CD4-positive, alpha-beta T cell treated with Interleukin-15 for 1 hour (primary cell): ENCODE data around the gene UBL3.
A peak's percentile ranks its signal among the peaks of the same experiment; 100 is the strongest.

Experiments
- DNase-seq: peaks from one replicate; pipeline ENCODE4 v3.0.0-alpha.2; 2020

UBL3 gene, protein sequence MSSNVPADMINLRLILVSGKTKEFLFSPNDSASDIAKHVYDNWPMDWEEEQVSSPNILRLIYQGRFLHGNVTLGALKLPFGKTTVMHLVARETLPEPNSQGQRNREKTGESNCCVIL

DNA sequence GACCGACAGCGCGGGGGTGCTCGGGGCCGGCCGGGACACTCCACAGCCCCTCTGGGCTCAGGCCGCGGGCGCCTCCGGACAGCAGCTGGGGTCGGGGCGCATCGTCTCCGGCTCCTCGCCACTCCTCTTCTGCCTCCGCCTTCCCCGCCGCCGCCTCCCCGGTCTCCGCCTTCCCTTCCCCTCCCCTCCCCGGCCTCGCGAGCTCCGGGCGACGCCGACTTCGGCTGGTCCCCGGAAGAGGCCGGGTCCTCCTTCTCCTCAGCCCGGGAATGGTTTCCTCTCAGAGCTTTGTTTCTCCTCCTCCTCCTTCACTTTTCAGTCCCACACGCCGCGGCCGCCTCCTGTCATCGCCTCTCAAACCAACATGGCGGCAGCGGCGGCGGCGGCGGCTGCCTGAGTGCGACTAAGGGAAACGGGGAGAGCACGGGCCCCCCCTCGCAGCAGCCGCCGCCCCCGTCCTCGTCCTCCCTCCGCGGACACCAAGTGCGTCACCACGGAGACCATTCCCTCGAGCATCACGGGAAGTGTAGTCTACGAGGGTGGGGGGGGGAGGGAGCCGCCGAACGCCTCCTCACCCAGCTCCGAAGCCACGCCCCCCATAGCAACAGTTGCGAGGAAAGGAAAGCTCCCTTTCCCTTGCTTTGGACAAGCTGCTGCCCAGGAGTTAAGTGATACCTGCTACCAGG is at the start of gene UBL3:
TSS of gene UBL3 (minus strand) at position 405 of the 686 bp plus-strand sequence. CDS start 1,079 bp downstream, outside the sequence.
- peak; percentile 95 for DNase-seq

GRCh38 chr13:29897102-29897501 is 46.7 kb upstream of the UBL3 start:
- no peak for DNase-seq

- no peak for DNase-seq
Measured at GRCh38 chr13:29893438-29893837, 43.0 kb upstream of the UBL3 start.

GRCh38 chr13:29892151-29892550 is 41.7 kb upstream of the UBL3 start:
- no peak for DNase-seq

DNA sequence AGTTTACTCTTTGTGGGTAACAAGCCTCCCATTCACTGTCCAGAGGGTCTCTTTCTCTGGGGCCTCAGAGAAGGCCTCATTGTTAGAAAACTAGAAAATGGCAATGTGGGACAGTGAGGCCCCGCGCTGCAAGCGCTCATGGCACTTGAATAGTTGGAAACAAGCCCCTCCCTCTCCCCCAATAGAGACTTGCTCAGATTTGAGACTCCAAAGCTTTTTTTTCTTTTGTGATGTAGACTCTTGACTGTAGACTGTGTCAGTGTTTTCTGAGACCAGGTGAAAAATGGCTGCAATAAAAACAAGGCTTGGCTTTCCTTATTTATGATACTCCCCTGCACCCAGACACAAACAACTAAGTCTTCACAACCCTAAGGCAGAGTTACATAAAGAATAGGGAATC is 38.7 kb upstream of the UBL3 start:
- DNase-seq: no peak

- DNase-seq: no peak
Measured at GRCh38 chr13:29888306-29888705, 37.9 kb upstream of the UBL3 start.

DNA sequence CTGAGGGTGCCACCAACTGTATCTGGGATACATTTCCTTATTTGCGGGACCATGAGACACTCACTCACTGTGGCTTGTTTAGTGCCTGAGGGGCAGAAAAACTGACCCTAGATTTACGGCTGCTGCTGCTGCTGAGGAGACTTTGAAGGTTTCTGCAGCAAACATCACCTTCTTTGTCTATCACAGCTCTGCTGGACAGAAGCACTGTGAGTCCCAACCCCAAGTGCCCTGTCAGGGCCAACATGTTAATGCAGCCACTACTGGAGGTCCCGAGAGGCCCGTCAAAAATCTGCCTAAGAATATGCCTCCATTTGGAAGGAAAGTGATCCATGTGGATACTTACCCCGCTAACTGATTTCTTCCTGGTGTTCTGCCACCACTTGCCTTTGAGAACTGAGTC is 37.3 kb upstream of the UBL3 start:
- DNase-seq: no peak

DNA sequence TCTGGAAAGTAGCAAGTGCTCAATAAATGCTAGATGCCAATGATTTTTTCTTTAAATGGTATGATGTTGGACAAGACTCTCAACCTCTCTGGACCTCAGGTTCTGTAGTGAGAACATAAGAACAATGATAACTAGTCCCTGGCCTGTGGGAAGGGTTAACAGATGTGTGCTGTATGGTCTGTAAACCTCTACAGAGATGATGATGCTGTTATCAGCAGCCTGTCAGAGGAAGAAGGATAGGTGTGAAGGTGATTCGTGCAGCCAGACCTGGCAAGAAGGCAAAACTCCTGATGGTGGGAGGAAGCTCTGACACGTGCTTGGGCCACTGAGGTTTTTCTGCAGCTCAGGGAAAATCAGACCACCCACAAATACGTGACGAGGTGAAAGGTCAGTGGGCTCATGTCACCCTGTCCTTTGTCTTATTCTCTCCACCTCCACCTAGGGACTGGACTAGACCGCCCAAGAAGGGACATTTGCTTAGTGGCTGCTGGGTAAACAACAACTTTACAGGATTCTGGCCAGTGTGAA is 36.7 kb upstream of the UBL3 start:
- DNase-seq: no peak

GRCh38 chr13:29886446-29886845 is 36.0 kb upstream of the UBL3 start:
- no peak for DNase-seq

DNA sequence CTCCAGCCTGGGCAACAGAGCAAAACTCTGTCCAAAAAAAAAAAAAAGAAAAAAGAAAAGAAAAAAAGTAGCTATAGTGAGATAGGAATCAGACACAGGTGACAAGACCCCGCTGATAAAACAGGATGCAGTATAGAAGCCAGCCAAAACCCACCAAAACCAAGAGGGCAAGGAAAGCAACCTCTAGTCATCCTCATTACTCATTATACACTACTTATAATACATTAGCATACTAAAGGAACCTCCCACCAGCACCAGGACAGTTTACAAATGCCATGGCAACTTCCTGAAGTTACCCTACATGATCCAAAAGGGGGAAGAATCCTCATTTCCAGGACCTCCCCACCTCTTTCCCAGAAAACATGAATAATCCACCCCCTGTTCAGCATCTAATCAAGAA is 35.6 kb upstream of the UBL3 start:
- no peak for DNase-seq

DNA sequence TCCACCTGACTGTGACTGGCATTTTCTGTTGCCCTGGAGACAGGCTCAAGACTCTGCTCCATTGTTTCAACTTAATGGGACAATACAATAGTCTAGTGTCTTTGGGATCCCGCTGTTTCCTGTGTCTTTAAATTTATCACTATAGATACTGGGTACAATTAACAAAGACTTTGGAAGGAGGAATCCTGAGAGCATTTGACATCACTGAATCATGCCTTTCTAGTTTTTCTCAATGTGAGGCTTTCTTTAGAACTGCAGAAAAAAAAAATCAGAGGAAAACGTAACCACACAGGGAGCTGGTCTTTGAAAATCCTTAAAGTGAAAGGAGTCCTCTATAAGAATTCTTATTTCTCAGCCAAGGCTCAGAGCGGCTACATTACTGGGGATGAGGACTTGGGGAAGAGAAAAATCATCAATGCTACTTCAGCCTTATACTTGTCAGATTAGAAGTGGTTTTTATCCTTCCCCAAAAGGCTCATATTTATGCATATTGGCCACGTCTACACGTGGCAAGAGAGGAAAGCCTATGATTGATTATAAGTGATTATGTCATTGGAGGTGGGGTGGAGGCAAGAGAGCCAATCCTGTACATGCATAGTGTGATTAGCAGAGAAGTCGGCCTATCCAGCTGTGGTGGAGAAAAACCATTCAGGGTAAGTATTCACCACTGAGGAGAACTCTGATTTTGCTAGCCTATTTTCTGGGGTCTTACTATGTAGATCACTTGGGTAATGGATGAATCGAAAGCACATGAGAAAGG is 34.4 kb upstream of the UBL3 start:
- DNase-seq: no peak

- DNase-seq: no peak
Measured at GRCh38 chr13:29883941-29884518, 33.6 kb upstream of the UBL3 start.

- no peak for DNase-seq
Measured at GRCh38 chr13:29882076-29882475, 31.7 kb upstream of the UBL3 start.

DNA sequence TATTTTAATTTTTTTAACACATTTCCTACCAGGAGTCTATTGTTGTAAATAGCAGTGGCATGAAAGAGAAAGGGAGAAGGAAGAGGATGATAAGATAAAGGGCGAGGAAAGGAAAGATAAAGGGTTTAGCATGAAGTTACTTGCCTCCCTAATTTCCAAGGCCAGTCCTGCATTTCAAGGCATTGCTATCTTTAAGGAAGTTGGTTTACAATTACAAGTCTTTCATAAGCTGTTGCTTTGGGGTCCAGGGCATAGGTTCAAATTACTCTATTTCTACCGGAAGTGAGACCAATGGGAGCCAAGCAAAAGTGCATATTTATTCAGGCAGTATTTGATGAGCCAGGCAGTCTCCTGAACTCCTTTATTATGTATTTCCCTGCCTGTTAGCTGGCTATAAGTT is 27.7 kb upstream of the UBL3 start:
- DNase-seq: no peak

GRCh38 chr13:29877456-29878078 is 27.1 kb upstream of the UBL3 start:
- no peak for DNase-seq

DNA sequence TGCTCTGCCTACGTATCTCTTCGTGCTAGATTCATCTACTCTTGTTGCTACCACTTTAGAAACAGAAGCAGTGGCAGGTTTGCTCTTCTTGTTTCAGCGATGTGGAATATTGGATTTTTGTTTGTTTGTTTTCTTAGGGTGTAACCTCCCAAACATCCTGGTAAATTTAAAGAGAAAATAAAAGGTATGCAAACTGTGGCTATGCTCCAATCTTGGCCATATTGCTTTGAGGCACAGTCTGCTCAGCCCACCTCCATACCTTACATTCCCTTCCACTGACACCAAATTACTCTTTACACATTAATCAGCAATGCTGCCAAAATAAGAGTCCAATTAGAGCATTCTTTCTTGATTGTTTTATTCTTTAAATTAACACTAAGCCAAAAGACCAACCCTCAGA is 25.2 kb upstream of the UBL3 start:
- DNase-seq: no peak

DNA sequence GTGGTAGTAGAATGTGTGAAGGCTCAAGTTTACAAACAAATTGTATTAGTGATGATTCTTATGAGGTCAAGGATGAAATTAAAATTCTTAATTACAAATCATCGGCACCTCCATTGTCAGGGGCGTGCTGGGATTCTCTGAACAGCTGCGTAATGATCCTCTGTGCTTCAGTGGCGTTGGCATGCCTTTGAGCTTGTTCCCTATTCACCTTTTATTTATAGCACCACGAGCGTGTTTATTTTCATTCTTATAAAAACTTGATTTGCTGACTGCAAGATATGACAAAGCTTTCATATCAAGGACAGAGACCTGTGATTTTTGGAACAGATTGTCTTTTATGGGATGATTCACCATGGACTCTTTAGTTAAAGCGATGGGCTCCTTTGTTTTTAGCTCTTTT is 18.2 kb upstream of the UBL3 start:
- no peak for DNase-seq

DNA sequence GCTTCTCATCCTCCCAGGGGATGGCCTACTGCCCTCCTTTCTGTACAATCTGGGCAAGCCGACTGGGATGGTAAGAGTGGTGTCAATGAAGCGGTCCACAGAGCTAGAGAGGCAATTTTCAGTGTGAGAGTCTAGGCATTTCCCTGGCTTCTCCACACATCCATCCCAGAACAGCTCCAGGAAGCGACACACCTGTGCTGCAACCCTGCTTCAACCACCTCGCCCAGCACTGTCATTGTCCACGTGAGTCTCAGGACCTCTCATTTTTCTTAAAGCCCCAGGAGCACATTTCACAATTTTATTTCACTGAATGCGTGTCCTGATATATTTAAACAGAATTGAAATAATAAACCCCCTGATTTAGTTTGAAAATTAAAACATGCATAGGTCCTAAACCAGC is 15.5 kb upstream of the UBL3 start:
- DNase-seq: no peak

DNA sequence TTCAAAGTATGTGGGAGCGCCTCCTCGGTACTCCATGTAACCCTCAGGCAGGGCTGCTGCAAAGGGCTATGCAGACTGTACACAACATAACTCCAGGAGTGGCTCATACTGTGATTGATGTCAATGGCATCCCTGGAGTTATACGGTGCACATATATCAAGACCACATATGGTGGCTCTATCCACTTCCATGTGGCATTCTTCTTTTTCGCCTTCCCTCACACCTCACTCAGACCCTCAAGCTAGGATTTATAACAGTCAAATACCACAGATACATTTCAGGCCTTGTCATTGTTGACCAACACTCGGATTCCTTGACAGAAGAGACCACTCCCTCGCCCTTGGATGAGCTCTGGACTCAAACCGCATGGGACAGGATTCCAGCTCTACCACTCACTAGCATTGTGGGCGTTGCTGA is 11.3 kb upstream of the UBL3 start:
- no peak for DNase-seq

DNA sequence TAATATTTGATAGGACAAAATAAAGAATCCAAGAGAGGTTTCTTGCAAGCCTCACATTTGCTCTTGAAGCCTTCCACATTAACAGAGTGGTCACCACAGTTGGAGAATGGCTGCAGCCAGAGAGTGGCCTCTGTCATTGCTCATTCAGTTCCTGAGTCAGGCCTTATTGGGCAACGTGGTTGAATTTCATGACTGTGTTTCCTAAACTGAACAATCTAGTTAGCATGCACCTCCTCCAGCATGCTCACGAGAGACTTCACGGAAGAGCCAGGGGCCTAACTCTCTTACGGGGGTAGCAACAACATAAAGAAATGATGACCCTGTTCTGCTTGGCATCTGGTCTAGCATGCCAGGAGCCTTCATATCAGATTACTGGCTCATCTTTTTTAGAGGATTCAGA is 9.6 kb upstream of the UBL3 start:
- DNase-seq: no peak

DNA sequence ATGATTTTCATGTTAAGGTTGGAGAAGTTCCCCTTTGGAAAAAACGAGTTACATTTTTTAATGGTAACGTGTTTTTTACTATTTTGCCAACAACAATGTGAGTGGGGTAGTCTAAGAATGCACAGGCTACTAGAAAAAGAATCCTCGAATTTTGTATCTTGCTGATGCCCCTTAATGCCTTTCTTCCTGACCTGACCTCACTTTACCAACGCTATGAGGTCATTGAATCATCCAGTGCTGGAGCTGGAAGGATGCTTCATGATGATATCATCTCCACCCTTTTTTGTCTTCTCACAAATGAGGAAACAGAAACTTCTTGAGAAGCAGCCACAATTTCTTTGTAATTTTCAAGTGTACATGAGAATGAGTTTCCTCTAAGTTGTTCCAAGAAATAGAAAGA is 8.2 kb upstream of the UBL3 start:
- no peak for DNase-seq

GRCh38 chr13:29858231-29858630 is 7.8 kb upstream of the UBL3 start:
- DNase-seq: no peak

DNA sequence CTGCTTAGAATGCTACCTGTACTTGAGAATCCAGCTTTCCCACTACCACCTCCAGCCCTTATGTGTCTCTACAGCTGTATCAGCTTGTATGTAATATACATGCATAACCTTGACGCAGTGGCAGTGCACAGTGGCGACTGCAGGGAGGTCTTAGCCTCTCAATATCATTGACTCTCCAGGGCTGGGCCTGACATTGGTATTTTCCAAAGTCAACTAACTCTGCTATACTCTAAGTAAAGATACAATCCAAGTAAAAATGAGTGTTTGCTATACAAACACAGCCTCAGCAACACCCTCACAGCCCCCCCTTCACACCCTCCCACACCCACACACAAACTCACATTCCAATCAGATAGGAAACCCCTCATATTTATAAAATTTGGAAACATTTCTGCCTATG is 6.7 kb upstream of the UBL3 start:
- DNase-seq: no peak
